ENCODE data around the gene MRPL19. TPM values are rescaled to one million over a fixed set of nuclear protein-coding genes. Genes with fewer than 3 reads are reported as not detected.

Gene MRPL19
- total RNA-seq, 1 donor from 2014 or later: 166 TPM

GRCh38 chr2:75646090-75646582 lies 447 bp upstream of the MRPL19 start:
- Histone ChIP-seq H3K4me1 (peaks cover 0 to 5% of the 10 kb centered on the region in 2 donors), H3K27ac (peak overlapping the region; percentile 56 to 71), H3K4me3 (peak overlapping the region; percentile 83 to 92), H3K9me3 (no peaks in the 10 kb centered on the region), H3K36me3 (peaks cover 4 to 6% of the 10 kb centered on the region in 2 donors), H3K27me3 (no peaks in the 10 kb centered on the region)
- intact Hi-C loops (cut with DNase I): loop anchor here (5.0 kb wide), 1 partner anchor 66 kb away; the partner anchor contains the start of gene GCFC2
- no peak for TF ChIP-seq CTCF (IDR thresholded peaks at IDR 0.05)
- no peak for DNase-seq (ENCODE audit: low spot score in 2 of 2)

GRCh38 chr2:75647771-75648170 lies 1.2 kb downstream of the MRPL19 start:
- Histone ChIP-seq H3K9me3 (no peaks in the 10 kb centered on the region), H3K36me3 (peaks cover 11 to 14% of the 10 kb centered on the region in 2 donors), H3K27ac (no peak overlapping the region), H3K4me3 (peak overlapping the region; percentile 83 to 92), H3K4me1 (peaks cover 0 to 5% of the 10 kb centered on the region in 2 donors), H3K27me3 (no peaks in the 10 kb centered on the region)
- no peak for DNase-seq (ENCODE audit: low spot score in 2 of 2)
- intact Hi-C loops (cut with DNase I): loop anchor here (5.0 kb wide), 1 partner anchor 65 kb away; the partner anchor contains the start of gene GCFC2
- no peak for TF ChIP-seq CTCF (IDR thresholded peaks at IDR 0.05)

GRCh38 chr2:75654012-75654411 lies 7.4 kb downstream of the MRPL19 start:
- no peak for DNase-seq (ENCODE audit: low spot score in 2 of 2)
- no peak overlapping the region for H3K27ac ChIP-seq
- intact Hi-C loops (cut with DNase I): no loop called here
- peaks cover 46 to 72% of the 10 kb centered on the region in 2 donors for H3K36me3 ChIP-seq
- H3K9me3 ChIP-seq: peaks cover 0 to 8% of the 10 kb centered on the region in 2 donors
- H3K4me3 ChIP-seq: no peak overlapping the region
- no peaks in the 10 kb centered on the region for H3K27me3 ChIP-seq
- TF ChIP-seq CTCF (IDR thresholded peaks at IDR 0.05): no peak
- H3K4me1 ChIP-seq: no peaks in the 10 kb centered on the region

- no peaks in the 10 kb centered on the region for H3K27me3 ChIP-seq
- no peak for TF ChIP-seq CTCF (IDR thresholded peaks at IDR 0.05)
- H3K27ac ChIP-seq: no peak overlapping the region
- intact Hi-C loops (cut with DNase I): no loop called here
- H3K9me3 ChIP-seq: peaks cover 0 to 19% of the 10 kb centered on the region in 2 donors
- H3K36me3 ChIP-seq: peaks cover 43 to 85% of the 10 kb centered on the region in 2 donors
- no peaks in the 10 kb centered on the region for H3K4me1 ChIP-seq
- H3K4me3 ChIP-seq: no peak overlapping the region
- DNase-seq (ENCODE audit: low spot score in 2 of 2): no peak
These were observed 9.3 kb downstream of the MRPL19 start for GRCh38 chr2:75655861-75656260.

- DNase-seq (ENCODE audit: low spot score in 2 of 2): no peak
- peaks cover 46 to 92% of the 10 kb centered on the region in 2 donors for H3K36me3 ChIP-seq
- no peak for TF ChIP-seq CTCF (IDR thresholded peaks at IDR 0.05)
These were observed 10.0 kb downstream of the MRPL19 start for GRCh38 chr2:75656563-75656962.

More at GRCh38 chr2:75656563-75656962, 10.0 kb downstream of the MRPL19 start:
- Histone ChIP-seq H3K4me3 (no peak overlapping the region), H3K4me1 (no peaks in the 10 kb centered on the region), H3K27ac (no peak overlapping the region), H3K27me3 (no peaks in the 10 kb centered on the region), H3K9me3 (peaks cover 0 to 19% of the 10 kb centered on the region in 2 donors)
- intact Hi-C loops (cut with DNase I): no loop called here
